ENCODE data around the gene SULT1A2. TPM values are rescaled to one million over a fixed set of nuclear protein-coding genes. Genes with fewer than 3 reads are reported as not detected.
"Not testable (repeated sequence)": the region's sequence is repeated elsewhere in the genome, so short reads cannot be mapped to it uniquely, and the experiment has no call there.

The SULT1A2 gene
- total and polyA plus RNA-seq, 9 donors, result 0.13 to 1.6 (median 0.78) TPM

DNA sequence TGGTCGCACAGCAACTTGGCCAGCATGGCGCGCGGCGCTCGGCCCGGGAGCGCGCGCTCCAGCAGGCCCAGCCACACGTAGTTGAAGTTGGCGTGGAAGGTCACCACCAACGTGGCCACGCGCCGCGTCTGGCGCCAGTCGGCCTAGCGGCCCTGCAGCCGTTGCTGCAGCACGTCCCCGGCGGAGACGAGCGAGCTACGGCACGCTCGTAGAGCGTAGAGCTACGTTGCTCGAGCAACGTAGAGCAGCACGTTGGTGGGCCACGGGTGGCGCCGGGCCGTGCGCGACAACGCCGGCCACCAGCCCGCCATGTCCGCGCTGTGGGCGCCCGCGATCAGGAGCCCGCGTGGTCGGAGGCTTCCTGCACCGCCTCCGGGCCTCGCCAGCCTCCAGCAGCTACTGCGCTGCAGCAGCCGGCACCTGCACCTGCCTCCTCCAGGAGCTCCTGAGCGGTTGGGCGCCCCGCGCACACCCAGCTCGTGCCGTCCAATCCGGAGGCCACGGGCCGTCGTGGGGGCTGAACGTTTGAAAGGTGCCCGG is 26.4 kb upstream of the SULT1A2 start:
- Histone ChIP-seq H3K4me3 (peak overlapping the region; percentile 38), H3K36me3 (no peaks in the 10 kb centered on the region), H3K27me3 (no peaks in the 10 kb centered on the region), H3K27ac (peak overlapping the region in 1 of 2 donors; percentile 53), H3K4me1 (ENCODE audit: insufficient read depth) (peaks cover 2% of the 10 kb centered on the region), H3K9me3 (no peaks in the 10 kb centered on the region)
- intact Hi-C loops (cut with DNase I), result no loop called here
- DNase-seq, result peak in 2 of 5 donors; percentile 54 to 60
- WGBS, 3 donors, result 0 to 4% (median 3%) methylated on average over 19 to 68 of the region's 68 CpGs
- TF ChIP-seq, protein P1, sequence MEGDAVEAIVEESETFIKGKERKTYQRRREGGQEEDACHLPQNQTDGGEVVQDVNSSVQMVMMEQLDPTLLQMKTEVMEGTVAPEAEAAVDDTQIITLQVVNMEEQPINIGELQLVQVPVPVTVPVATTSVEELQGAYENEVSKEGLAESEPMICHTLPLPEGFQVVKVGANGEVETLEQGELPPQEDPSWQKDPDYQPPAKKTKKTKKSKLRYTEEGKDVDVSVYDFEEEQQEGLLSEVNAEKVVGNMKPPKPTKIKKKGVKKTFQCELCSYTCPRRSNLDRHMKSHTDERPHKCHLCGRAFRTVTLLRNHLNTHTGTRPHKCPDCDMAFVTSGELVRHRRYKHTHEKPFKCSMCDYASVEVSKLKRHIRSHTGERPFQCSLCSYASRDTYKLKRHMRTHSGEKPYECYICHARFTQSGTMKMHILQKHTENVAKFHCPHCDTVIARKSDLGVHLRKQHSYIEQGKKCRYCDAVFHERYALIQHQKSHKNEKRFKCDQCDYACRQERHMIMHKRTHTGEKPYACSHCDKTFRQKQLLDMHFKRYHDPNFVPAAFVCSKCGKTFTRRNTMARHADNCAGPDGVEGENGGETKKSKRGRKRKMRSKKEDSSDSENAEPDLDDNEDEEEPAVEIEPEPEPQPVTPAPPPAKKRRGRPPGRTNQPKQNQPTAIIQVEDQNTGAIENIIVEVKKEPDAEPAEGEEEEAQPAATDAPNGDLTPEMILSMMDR (IDR thresholded peaks at IDR 0.05), result no peak
- no peak for TF ChIP-seq POLR2A (IDR thresholded peaks at IDR 0.05)

DNA sequence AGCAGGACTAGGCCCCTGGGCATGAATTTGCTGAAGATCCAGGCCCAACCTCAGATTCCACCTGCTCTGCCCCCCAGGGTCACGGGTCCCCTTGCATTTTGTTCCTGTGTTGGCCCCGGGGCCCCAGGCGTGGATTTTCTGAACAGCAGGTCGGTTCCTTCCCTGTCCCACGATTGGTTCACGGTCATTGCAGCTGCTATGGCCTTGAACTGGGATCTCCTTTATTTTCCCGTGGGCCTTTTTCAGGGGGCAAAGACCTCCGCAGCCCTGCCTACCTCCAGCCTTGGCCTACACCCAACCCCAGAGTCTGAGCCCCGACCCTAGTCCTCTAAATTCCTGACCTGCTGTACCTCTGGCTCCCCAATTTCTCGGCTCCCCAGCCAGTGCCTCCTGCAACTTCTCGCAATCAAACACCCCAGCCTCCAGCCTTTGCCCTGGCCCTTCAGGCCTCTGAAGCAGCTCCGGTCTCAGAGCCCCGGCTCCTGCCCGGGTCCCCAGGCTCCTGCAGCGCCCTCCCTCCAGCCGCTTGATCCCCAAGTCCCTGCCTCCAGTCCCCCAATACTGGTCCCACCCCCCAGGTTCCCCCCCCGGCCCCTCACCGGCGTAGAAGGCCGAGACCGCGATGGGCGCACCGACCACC is 25.8 kb upstream of the SULT1A2 start:
- H3K4me1 ChIP-seq (ENCODE audit: insufficient read depth); H3K27me3 ChIP-seq; H3K9me3 ChIP-seq; DNase-seq; H3K36me3 ChIP-seq; intact Hi-C loops (cut with DNase I): not testable (repeated sequence)
- H3K27ac ChIP-seq, result peak overlapping the region in 1 of 2 donors; percentile 53
- H3K4me3 ChIP-seq, result peak overlapping the region; percentile 38
- 27 to 32% (median 29%) methylated on average over 24 of the region's 24 CpGs for WGBS, 3 donors

DNA sequence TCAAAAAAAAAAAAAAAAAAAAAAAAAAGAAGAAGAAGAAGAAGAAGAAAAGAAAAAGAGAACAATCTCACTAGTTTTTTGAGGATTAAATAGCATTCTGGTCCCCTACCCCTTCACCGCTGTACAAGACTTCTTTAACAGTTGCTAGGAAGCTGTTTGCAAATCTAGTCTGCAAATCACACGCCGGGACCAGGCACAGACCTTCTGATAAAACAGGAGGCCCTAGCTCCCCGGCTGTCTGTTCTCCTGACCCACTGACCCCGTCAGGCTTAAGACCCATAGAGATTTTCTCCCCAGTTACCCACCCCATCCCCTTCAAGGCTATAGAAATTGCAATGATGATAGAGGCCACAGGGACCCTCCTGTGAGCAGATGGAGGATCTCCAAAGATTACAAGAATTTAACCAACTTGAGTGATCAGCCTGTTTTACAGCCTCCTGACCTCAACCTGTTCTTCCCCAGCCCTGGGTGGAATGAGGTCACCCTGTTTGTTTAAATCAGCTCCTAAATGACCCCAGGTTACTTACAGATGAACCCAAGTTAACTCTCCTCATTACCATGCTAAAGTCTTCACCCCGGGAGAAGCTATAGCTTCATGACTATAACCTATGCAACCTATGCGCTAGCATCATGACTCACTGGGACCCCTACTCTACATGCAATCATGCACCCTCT is 24.8 kb upstream of the SULT1A2 start:
- WGBS, 3 donors, result 77 to 83% (median 80%) methylated on average over 7 of the region's 7 CpGs
- intact Hi-C loops (cut with DNase I), result no loop called here
- DNase-seq, result no peak

DNA sequence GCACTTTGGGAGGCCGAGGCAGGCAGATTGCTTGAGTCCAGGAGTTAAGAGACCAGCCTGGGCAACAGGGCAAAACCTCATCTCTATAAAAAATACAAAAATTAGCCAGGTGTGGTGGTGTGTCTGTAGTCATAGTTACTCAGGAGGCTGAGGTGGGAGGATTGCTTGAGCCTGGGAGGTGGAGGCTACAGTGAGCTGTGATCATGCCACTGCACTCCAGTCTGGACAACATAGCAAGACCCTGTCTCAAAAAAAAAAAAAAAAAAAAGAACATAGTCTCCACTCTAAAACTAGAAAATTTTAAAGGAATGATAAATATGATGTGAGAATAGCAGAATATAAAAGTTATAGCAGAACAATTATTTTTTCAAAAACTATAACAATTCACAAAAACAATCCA is 23.5 kb upstream of the SULT1A2 start:
- H3K27me3 ChIP-seq; intact Hi-C loops (cut with DNase I); H3K27ac ChIP-seq; H3K9me3 ChIP-seq; H3K4me3 ChIP-seq; DNase-seq; H3K36me3 ChIP-seq; H3K4me1 ChIP-seq (ENCODE audit: insufficient read depth): not testable (repeated sequence)
- WGBS, 3 donors, result 56 to 70% (median 68%) methylated on average over 1 of the region's 1 CpG

More for the DNA sequence above, 24.8 kb upstream of the SULT1A2 start:
- no peak overlapping the region for H3K27ac ChIP-seq
- no peak overlapping the region for H3K4me3 ChIP-seq
- TF ChIP-seq POLR2A (IDR thresholded peaks at IDR 0.05) (no peak), EP300 (IDR thresholded peaks at IDR 0.05) (no peak)
- TF ChIP-seq, protein P1 (IDR thresholded peaks at IDR 0.05), result no peak
- no peaks in the 10 kb centered on the region for H3K36me3 ChIP-seq
- H3K27me3 ChIP-seq, result no peaks in the 10 kb centered on the region
- no peaks in the 10 kb centered on the region for H3K9me3 ChIP-seq
- peaks cover 2% of the 10 kb centered on the region for H3K4me1 ChIP-seq (ENCODE audit: insufficient read depth)

DNA sequence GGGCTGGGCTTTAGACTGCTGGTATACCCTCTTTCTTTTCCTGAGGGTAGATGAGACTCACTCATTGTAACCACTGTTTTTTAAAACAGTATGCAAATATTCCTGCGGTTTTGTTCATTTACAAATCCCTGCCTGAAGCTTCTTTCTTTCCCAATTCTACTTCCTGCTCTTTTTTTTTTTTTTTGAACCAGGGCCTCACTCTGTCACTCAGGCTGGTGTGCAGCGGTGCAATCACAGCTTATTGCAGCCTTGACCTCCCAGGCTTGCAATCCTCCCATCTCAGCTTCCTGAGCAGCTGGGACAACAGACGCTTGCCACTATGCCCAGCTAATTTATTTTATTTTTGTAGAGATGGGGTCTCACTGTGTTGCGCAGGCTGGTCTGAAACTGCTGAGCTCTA is 21.0 kb upstream of the SULT1A2 start:
- TF ChIP-seq POLR2A (IDR thresholded peaks at IDR 0.05), result no peak
- TF ChIP-seq, protein P1 (IDR thresholded peaks at IDR 0.05), result no peak
- no peak for TF ChIP-seq EP300 (IDR thresholded peaks at IDR 0.05)
- H3K27ac ChIP-seq, result no peak overlapping the region
- intact Hi-C loops (cut with DNase I), result no loop called here
- no peaks in the 10 kb centered on the region for H3K36me3 ChIP-seq
- H3K4me3 ChIP-seq, result no peak overlapping the region
- H3K27me3 ChIP-seq, result no peaks in the 10 kb centered on the region
- WGBS, 3 donors, result 45 to 62% (median 60%) methylated on average over 4 of the region's 4 CpGs
- no peaks in the 10 kb centered on the region for H3K9me3 ChIP-seq
- peaks cover 2% of the 10 kb centered on the region for H3K4me1 ChIP-seq (ENCODE audit: insufficient read depth)
- DNase-seq, result no peak
